NCI-H446 (cell line): ENCODE results near the gene DCUN1D4.
"Not testable (repeated sequence)": the region's sequence is repeated elsewhere in the genome, so short reads cannot be mapped to it uniquely, and the experiment has no call there.

ENCODE experiments used
- DNase-seq, 2 experiments: peaks; one replicate each; lab custom pipeline; 2025; lab: John Stamatoyannopoulos, UW

DCUN1D4 gene

DNA sequence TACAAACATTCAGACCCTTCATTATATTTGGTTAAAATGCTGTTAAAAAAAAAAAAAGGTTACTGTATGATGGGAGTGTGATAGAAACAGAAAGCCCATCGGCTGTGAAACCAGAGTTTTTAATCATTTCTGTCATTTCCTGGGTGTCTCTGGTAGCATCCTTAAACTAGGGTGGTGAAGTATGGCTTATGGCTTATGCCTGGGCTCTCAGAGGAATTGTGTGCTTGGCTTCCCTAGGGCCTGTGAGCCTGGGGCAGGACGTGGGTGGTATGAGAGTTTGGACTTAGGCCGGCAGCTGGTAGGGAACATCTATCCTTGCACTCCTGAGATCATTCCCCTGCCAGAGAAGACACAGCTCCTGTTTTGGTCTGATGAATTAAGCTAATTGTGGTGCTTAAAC is 52.2 kb downstream of the DCUN1D4 start:
- no peak for DNase-seq

- DNase-seq: peak in 1 of 2 experiments; percentile 36
These were observed 53.0 kb downstream of the DCUN1D4 start for GRCh38 chr4:51895816-51896408.

- no peak for DNase-seq
These were observed 58.4 kb downstream of the DCUN1D4 start for GRCh38 chr4:51901363-51901762.

DNA sequence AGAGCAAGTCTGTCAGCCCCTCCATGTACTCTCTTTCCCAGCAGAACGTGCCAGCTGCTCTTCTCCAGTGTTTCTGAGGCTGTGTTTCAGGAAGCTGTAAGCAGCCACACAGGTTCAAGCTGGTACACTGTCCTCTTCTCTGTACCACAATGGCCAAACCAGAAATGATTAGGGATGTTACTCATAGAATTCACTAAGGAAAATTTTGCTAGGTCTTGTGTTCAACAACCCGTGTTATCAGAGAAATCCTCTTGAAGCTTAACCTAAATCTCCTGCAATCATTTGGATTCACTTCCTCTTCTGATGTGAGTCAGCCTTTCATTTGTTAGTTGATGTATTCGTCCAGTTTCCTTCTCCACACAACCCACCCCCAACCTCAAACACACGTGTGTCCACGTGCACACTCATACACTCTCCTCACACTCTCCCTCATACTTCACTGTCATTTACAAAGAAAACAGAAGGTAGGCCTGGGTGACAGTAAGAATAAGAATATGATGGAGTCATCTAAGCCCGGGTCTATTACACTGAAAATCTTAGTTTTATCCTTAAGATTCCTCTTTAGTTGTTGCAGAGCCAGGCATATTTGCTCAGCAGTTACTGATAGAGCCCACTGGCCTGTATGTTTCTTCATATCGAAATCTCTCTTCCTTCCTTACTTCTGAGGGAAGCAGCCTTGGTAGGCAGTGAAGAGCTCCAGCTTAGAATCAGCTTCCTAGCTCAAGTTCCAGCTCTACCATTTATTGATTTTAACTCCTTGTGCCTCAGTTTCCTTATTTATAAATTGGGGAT is 63.4 kb downstream of the DCUN1D4 start:
- no peak for DNase-seq

DNA sequence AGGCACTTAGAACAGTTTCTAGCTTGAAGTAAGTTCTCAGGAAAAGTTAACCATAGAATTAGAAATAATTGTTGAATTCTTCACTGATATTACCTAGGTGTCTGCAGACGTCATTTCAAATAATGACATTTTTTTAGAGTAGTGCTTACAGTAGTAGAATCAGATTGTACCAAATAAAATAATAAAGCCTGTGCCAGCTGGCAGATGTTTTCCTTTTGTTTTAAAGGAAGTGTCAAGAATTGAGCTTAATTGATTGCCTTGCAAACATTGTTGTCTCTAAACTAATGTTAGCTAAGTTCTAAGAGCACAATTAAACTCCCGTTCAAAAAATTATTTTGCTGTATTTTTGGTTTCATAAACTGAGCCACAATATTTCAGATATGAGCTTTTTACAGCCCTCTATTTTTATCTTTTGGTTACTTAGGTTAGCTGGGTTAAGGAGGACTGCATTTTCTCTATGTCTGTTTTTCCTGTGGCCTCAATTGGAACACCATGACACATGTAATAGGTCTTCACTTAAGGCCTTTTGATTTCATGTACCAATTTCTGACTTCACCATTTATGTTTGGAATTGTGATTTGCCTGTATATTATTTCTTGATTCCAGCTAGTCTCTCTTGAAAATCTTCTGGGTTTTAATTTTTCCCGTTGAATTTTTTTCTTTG is 64.2 kb downstream of the DCUN1D4 start:
- DNase-seq: no peak

- no peak for DNase-seq
These were observed 66.3 kb downstream of the DCUN1D4 start for GRCh38 chr4:51909236-51909703.

DNA sequence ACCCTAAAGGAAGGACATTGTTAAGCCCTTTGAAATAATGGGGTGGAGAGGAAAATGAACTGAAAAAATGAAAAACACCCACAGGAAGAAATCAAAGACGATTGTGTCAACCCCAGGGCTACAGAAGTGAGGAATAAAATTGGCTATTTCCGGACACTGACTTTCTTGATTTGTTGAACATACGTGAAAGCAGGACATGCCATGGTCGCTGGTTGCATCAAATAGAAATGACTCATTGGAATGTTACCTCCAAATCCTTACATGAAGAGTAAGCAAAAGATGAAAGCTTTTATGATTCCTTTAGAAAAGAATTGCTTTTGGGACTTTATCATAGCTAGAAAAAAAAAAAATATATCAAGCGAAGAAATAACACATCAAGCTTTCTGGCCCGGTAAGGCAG is 75.3 kb downstream of the DCUN1D4 start:
- no peak for DNase-seq

DNA sequence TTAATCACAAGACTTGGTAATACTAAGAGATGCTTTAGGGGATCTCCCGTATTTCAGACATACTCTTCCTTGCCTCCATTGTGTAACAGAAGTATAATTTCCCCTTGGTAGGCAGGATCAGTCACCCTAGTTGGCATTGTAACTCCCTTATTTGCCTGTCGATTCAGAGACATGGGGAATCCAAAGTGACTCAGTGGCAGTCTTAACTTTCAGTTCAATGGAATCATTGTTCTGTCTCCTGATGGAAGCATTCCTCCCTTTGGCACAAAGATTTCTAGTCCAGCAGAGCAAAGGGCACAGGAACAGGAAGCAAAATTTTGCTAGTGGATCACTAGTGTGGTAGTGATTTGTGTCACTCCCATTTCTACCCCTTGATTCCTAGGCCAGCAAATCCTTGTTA is 80.4 kb downstream of the DCUN1D4 start:
- no peak for DNase-seq

GRCh38 chr4:51925307-51925706 is 82.4 kb downstream of the DCUN1D4 start:
- DNase-seq: no peak

GRCh38 chr4:51930557-51930956 is 87.6 kb downstream of the DCUN1D4 start:
- DNase-seq: no peak

DNA sequence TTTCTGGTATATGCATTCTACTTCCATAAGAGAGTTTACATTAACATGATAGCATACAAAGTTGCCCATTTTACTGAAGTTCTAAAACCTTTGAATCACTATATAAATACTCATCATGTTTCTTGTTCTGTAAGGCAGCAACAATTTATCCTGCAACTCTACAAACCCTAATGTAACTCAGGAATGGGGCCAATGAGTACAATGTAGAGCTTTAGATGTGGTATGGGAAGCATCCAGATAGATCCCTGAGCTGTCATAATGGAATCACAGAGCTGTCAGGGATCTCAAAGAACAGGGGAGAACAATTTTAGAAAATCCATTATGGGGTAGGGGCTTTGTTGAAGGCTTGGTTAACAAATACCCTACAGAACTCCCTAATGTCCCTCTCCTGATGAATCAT is 88.5 kb downstream of the DCUN1D4 start:
- no peak for DNase-seq

DNA sequence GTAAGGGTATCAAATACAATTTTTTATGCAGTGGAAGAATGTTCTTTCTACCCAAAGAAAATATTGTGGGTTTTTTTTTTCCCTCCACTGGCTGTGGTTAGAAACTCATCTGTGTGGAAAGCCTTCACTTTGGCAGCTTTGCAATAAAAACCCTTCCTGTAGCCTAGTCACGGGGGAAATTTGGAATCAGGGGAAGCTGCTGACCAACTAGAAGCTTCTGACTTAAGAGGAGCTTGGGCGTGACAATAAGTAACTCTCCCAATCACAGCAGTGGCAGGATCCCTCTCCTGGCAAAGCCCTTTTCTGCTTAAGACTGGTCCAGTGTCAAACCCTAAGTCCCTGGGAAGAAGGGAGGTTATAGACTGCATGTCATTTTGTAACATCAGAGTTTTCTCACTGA is 89.3 kb downstream of the DCUN1D4 start:
- no peak for DNase-seq

DNA sequence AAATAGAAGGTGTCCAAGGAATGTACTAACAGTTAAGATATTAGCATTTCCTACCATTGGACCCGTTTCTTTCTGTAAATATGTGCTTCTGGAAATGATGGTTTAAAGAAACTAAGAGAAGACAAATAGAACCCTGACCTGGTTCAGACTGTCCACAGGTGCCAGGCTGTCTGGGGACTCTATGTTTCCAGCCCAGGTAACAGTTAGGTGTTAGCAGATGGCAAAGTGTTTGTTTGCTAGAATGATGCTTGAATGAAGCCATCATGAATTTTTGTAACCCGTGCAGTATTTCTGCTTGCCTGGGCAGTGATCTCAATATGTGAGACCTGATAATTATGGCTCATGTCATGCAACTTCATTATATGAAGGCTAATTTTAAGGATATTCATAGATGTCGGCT is 89.7 kb downstream of the DCUN1D4 start:
- no peak for DNase-seq

- DNase-seq: not testable (repeated sequence)
These were observed 97.5 kb downstream of the DCUN1D4 start for GRCh38 chr4:51940460-51940859.

GRCh38 chr4:51942108-51942832 is 99.3 kb downstream of the DCUN1D4 start:
- DNase-seq: no peak

GRCh38 chr4:51942833-51943215 is 99.9 kb downstream of the DCUN1D4 start:
- no peak for DNase-seq

GRCh38 chr4:51943221-51943620 is 100.3 kb downstream of the DCUN1D4 start:
- DNase-seq: no peak

- no peak for DNase-seq
These were observed 115.4 kb downstream of the DCUN1D4 start for GRCh38 chr4:51958199-51958968.

DNA sequence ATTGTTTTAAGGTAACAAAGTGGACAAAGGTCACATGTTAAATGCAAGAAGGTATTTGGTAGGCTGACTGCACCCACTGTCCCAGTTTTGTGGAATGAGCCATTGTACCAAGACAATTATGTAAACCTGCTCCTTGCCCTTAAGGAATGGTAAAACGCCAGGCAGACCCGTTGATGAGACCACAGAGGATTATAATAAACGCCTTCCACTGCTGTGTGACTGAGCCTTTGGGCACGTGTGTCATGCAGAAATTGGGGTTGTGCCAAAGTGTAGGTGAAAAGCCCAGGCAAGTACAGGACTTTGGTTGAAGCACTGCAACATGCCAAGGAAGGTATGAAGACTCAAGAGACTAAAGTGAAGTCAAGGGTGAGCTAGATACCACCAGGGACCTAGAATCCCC is 117.5 kb downstream of the DCUN1D4 start:
- no peak for DNase-seq

GRCh38 chr4:51963841-51964517 is 121.0 kb downstream of the DCUN1D4 start:
- DNase-seq: no peak

DNA sequence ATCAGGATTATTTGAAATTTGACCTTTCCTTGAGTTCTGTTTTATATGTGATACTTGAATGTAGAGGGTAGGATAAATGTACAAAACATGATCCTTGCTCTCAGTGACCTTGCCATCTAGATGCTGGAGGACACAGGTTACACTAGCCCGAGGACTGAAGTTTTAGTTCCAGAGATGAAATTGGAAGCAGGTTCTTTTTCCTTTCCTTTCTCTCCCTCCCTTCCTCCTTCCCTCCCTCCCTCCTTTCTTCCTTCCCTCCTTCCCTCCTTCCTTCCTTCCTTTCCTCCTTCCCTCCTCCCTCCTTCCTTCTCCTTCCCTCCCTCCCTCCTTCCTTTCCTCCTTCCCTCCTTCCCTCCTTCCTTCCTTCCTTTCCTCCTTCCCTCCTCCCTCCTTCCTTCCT is 122.9 kb downstream of the DCUN1D4 start:
- no peak for DNase-seq
